IMR-90 (cell line): ENCODE results near the gene MECR. TPM values are rescaled to one million over a fixed set of nuclear protein-coding genes. Genes with fewer than 3 reads are reported as not detected.

Experiments used
- ATAC-seq: fragments of 200-7000 bp; cut with Tn5 transposase; 2 replicates; pipeline ENCODE4 v1.9.1; 2020; ENCODE audit warnings: low read depth, mild to moderate bottlenecking, moderate library complexity
- BruUV-seq: library from RNA; stranded (reverse); fragments of 400-500 nt; replicated peaks from 2 replicates; lab custom pipeline; 2021; lab: Mats Ljungman, UMichigan
- CTCF ChIA-PET: fragments of 300-600 bp; formaldehyde crosslinking; extraction: SDS; loops from one replicate; lab custom pipeline; 2021; ENCODE audit warnings: antibody characterized with exemption; lab: Yijun Ruan, JAX
- POLR2A ChIA-PET: fragments of 300-600 bp; sonication (Branson Sonifier 250); formaldehyde crosslinking; loops from one replicate; lab custom pipeline; 2022; ENCODE audit warnings: antibody characterized with exemption; ENCODE audit not compliant: unreplicated experiment; lab: Charles Lee
- DNase-seq: peaks from one replicate; pipeline ENCODE4 v3.0.0; 2013
- H2AFZ ChIP-seq: replicated peaks from 2 replicates; pipeline ENCODE3; 2013; ENCODE audit warnings: low read length, mild to moderate bottlenecking; ENCODE audit not compliant: poor library complexity
- H2AK5ac ChIP-seq: 2 replicates; pipeline ENCODE4 v1.6.1; 2013; ENCODE audit warnings: low read depth, low read length, inconsistent platforms
- H2AK9ac ChIP-seq: replicated peaks from 2 replicates; pipeline ENCODE3; 2013; ENCODE audit warnings: mild to moderate bottlenecking, low read depth, low read length, moderate library complexity; ENCODE audit not compliant: poor library complexity
- H2BK120ac ChIP-seq: 2 replicates; pipeline ENCODE4 v1.6.1; 2013; ENCODE audit warnings: low read depth, low read length, inconsistent platforms
- H2BK15ac ChIP-seq: 3 replicates; pipeline ENCODE4 v1.6.1; 2013; ENCODE audit warnings: low read depth, low read length, inconsistent platforms
- H2BK20ac ChIP-seq: 2 replicates; pipeline ENCODE4 v1.6.1; 2013; ENCODE audit warnings: low read depth, mild to moderate bottlenecking, inconsistent platforms, low read length, moderate library complexity
- H2BK5ac ChIP-seq: 2 replicates; pipeline ENCODE4 v1.6.1; 2013; ENCODE audit warnings: mild to moderate bottlenecking, low read depth, low read length, inconsistent platforms; ENCODE audit not compliant: poor library complexity, severe bottlenecking
- H3K14ac ChIP-seq: replicated peaks from 2 replicates; pipeline ENCODE4 v1.6.1; 2013; ENCODE audit warnings: low read depth, low read length, inconsistent platforms
- H3K18ac ChIP-seq: 2 replicates; pipeline ENCODE4 v1.6.1; 2013; ENCODE audit warnings: low read depth, low read length, control low read depth
- H3K23ac ChIP-seq: 2 replicates; pipeline ENCODE4 v1.6.1; 2013; ENCODE audit warnings: low read depth, low read length, inconsistent platforms
- H3K27ac ChIP-seq: 2 replicates; pipeline ENCODE4 v1.5.1; 2013; ENCODE audit warnings: mild to moderate bottlenecking, control low read depth, low read length; ENCODE audit not compliant: insufficient read depth
- H3K27me3 ChIP-seq: 2 replicates; pipeline ENCODE4 v1.6.1; 2013; ENCODE audit warnings: low read length; ENCODE audit not compliant: control insufficient read depth, insufficient read depth
- H3K36me3 ChIP-seq: 2 replicates; pipeline ENCODE4 v1.6.1; 2013; ENCODE audit warnings: low read length, mixed read lengths; ENCODE audit not compliant: control insufficient read depth, insufficient read depth
- H3K4ac ChIP-seq: 2 replicates; pipeline ENCODE4 v1.6.1; 2013; ENCODE audit warnings: low read depth, low read length, inconsistent platforms
- H3K4me1 ChIP-seq: 2 replicates; pipeline ENCODE4 v1.6.1; 2013; ENCODE audit warnings: low read length, mixed read lengths; ENCODE audit not compliant: control insufficient read depth, insufficient read depth
- H3K4me2 ChIP-seq: 2 replicates; pipeline ENCODE4 v1.6.1; 2013; ENCODE audit warnings: low read depth, mild to moderate bottlenecking, control low read depth, low read length, moderate library complexity
- H3K4me3 ChIP-seq: 2 replicates; pipeline ENCODE4 v1.5.1; 2013; ENCODE audit warnings: low read depth, mild to moderate bottlenecking, control low read depth, low read length, moderate library complexity; ENCODE audit not compliant: insufficient read depth
- H3K56ac ChIP-seq: 2 replicates; pipeline ENCODE4 v1.6.1; 2013; ENCODE audit warnings: low read length, inconsistent platforms; ENCODE audit not compliant: insufficient read depth; ENCODE audit errors: extremely low read depth
- H3K79me1 ChIP-seq, 2 experiments: 2 replicates each; pipeline ENCODE4 v1.6.1; 2013; ENCODE audit warnings: low read length in 2 of 2, inconsistent platforms in 1 of 2, low read depth in 1 of 2
- H3K9ac ChIP-seq: 2 replicates; pipeline ENCODE4 v1.6.1; 2013; ENCODE audit warnings: low read depth, low read length, control low read depth
- H3K9me1 ChIP-seq: 2 replicates; pipeline ENCODE4 v1.6.1; 2013; ENCODE audit warnings: low read length, inconsistent platforms; ENCODE audit not compliant: insufficient read depth
- H3K9me3 ChIP-seq: 2 replicates; pipeline ENCODE4 v1.6.1; 2013; ENCODE audit warnings: low read length; ENCODE audit not compliant: control insufficient read depth, insufficient read depth
- H4K20me1 ChIP-seq: 2 replicates; pipeline ENCODE4 v1.6.1; 2013; ENCODE audit warnings: low read length, inconsistent platforms; ENCODE audit not compliant: insufficient read depth
- H4K5ac ChIP-seq: 2 replicates; pipeline ENCODE4 v1.6.1; 2013; ENCODE audit warnings: mild to moderate bottlenecking, low read depth, low read length, control low read depth
- H4K8ac ChIP-seq, 2 experiments: 2 replicates each; pipeline ENCODE4 v1.6.1; 2013; ENCODE audit warnings: low read depth in 2 of 2, low read length in 2 of 2, control low read depth in 1 of 2, inconsistent platforms in 1 of 2
- H4K91ac ChIP-seq: 2 replicates; pipeline ENCODE4 v1.6.1; 2013; ENCODE audit warnings: low read depth, low read length, inconsistent platforms; ENCODE audit not compliant: insufficient read depth
- CEBPB ChIP-seq: IDR thresholded peaks from 2 replicates; pipeline ENCODE4 v1.6.1; 2012; ENCODE audit warnings: low read depth, low read length, improper control_type of control experiment
- CHD1 ChIP-seq: IDR thresholded peaks from 2 replicates; pipeline ENCODE4 v1.6.1; 2012; ENCODE audit warnings: low read depth, low read length, improper control_type of control experiment
- MAFK ChIP-seq: IDR thresholded peaks from 2 replicates; pipeline ENCODE4 v1.6.1; 2012; ENCODE audit warnings: low read depth, low read length, improper control_type of control experiment
- MAZ ChIP-seq: IDR thresholded peaks from 2 replicates; pipeline ENCODE4 v1.6.1; 2012; ENCODE audit warnings: low read depth, mild to moderate bottlenecking, low read length, improper control_type of control experiment, moderate library complexity, borderline replicate concordance
- MXI1 ChIP-seq: IDR thresholded peaks from 2 replicates; pipeline ENCODE4 v1.6.1; 2012; ENCODE audit warnings: low read depth, mild to moderate bottlenecking, low read length, moderate library complexity, borderline replicate concordance
- NFE2L2 ChIP-seq: fragments of 150-350 bp; IDR thresholded peaks from 2 replicates; pipeline ENCODE4 v1.6.1; 2016; ENCODE audit warnings: low read depth, mild to moderate bottlenecking, low read length
- POLR2A ChIP-seq: IDR thresholded peaks from 2 replicates; pipeline ENCODE4 v1.6.1; 2012; ENCODE audit warnings: mild to moderate bottlenecking, low read depth, low read length
- RFX5 ChIP-seq: IDR thresholded peaks from 2 replicates; pipeline ENCODE4 v1.8.0; 2012; ENCODE audit warnings: low read depth, mild to moderate bottlenecking, low read length, moderate library complexity
- SMC3 ChIP-seq: fragments of 150-350 bp; IDR thresholded peaks from 2 replicates; pipeline ENCODE4 v1.6.1; 2016; ENCODE audit warnings: low read depth, mild to moderate bottlenecking, antibody characterized with exemption, low read length, moderate library complexity
- WGBS, 2 experiments: methylation state at CpG; one replicate each; pipeline versions ENCODE4 v1.1.5 to v1.1.7; 2013; ENCODE audit warnings: missing lambda C conversion rate in 2 of 2; ENCODE audit not compliant: insufficient read length in 1 of 2; ENCODE audit errors: extremely low coverage in 2 of 2; 5-methylcytosine and 5-hydroxymethylcytosine counted together
- dilution Hi-C: fragments of 300-500 bp; cut with HindIII; formaldehyde crosslinking; loops from one replicate; pipeline ENCODE4 v1.14.3; 2018; ENCODE audit warnings: low sequenced_read_pairs; ENCODE audit not compliant: unreplicated experiment
- in situ Hi-C: fragments of 300-500 bp; cut with MboI; formaldehyde crosslinking; loops from 3 replicates; pipeline ENCODE4 v1.14.3; 2019; ENCODE audit warnings: low sequenced_read_pairs, inconsistent platforms, mixed read lengths
- intact Hi-C: fragments of 100-400 bp; cut with micrococcal nuclease; formaldehyde crosslinking; loops from 2 replicates; pipeline ENCODE4 v1.10.0; 2022
- polyA plus RNA-seq, 3 experiments: library from polyadenylated mRNA; depleted of rRNA; stranded (reverse); fragments of >200 nt; gene quantifications; 2 replicates each; pipeline ENCODE4 v1.2.3, GENCODE V29; 2012; ENCODE audit warnings: low replicate concordance in 1 of 3
- total RNA-seq: library from RNA; depleted of rRNA; stranded (reverse); fragments of >200 nt; gene quantifications from 2 replicates; pipeline ENCODE4 v1.2.3, GENCODE V29; 2012

The MECR gene
- total and polyA plus RNA-seq, 2 of the 4 experiments (the other 2 are of a cell fraction) = 20.3 to 24.8 TPM

GRCh38 chr1:29272147-29272907 is 41.6 kb upstream of the MECR start:
- no peak overlapping the region for H3K9ac ChIP-seq
- H4K20me1 ChIP-seq = no peaks in the 10 kb centered on the region
- peak overlapping the region; percentile 42; the same call in 1 of the 2 replicates for H3K4me2 ChIP-seq
- H3K9me1 ChIP-seq = no peaks in the 10 kb centered on the region; the same call in 1 of the 2 replicates
- no peaks in the 10 kb centered on the region for H3K79me1 ChIP-seq
- ATAC-seq (peak; percentile 13; the same call in 1 of the 2 replicates), DNase-seq (no peak)
- H3K4me1 ChIP-seq = peaks cover 10% of the 10 kb centered on the region; the same call in 1 of the 2 replicates
- peak overlapping the region; percentile 73 for H2BK20ac ChIP-seq
- H3K23ac ChIP-seq = peak overlapping the region; percentile 73; the same call in 1 of the 2 replicates
- H2BK5ac ChIP-seq = no peak overlapping the region
- intact Hi-C loops (no loop called here), in situ Hi-C loops (no loop called here), dilution Hi-C loops (no loop called here)
- no peak overlapping the region for H2BK15ac ChIP-seq
- H4K91ac ChIP-seq = peak overlapping the region; percentile 70; the same call in 1 of the 2 replicates
- no TSS peak for BruUV-seq
- peak overlapping the region; percentile 81 for H3K4ac ChIP-seq
- H4K8ac ChIP-seq = peak overlapping the region in 1 of 2 experiments; percentile 37; a peak in 2 of 4 replicates
- no CpG with 5 or more reads among the region's 6 CpGs for WGBS, 2 experiments
- H3K4me3 ChIP-seq = no peak overlapping the region
- no peak overlapping the region for H3K56ac ChIP-seq
- H3K18ac ChIP-seq = no peak overlapping the region
- peak overlapping the region; percentile 77 for H2BK120ac ChIP-seq
- peak overlapping the region; percentile 84 for H2AFZ ChIP-seq
- H2AK5ac ChIP-seq = no peak overlapping the region
- H3K9me3 ChIP-seq = no peaks in the 10 kb centered on the region
- ChIA-PET POLR2A (no interaction called here), CTCF (no interaction called here)
- H3K14ac ChIP-seq = no peak overlapping the region; the same call in 1 of the 2 replicates
- no peaks in the 10 kb centered on the region for H3K27me3 ChIP-seq
- peak overlapping the region; percentile 3; the same call in 1 of the 2 replicates for H4K5ac ChIP-seq
- no peak for TF ChIP-seq MXI1
- TF ChIP-seq CEBPB = no peak
- no peak for TF ChIP-seq SMC3
- no peak for TF ChIP-seq POLR2A
- TF ChIP-seq CHD1 = no peak
- TF ChIP-seq NFE2L2 = no peak
- no peak for TF ChIP-seq RFX5
- no peak for TF ChIP-seq MAZ
- no peak for TF ChIP-seq MAFK
- peak overlapping the region; percentile 87 for H2AK9ac ChIP-seq
- H3K36me3 ChIP-seq = no peaks in the 10 kb centered on the region
- peak overlapping the region; percentile 1; the same call in 1 of the 2 replicates for H3K27ac ChIP-seq
